ENCODE results near the gene FAM110D.

GRCh38 chr1:26169198-26169554 lies 10.3 kb downstream of the FAM110D start:
- TF ChIP-seq, protein P1, sequence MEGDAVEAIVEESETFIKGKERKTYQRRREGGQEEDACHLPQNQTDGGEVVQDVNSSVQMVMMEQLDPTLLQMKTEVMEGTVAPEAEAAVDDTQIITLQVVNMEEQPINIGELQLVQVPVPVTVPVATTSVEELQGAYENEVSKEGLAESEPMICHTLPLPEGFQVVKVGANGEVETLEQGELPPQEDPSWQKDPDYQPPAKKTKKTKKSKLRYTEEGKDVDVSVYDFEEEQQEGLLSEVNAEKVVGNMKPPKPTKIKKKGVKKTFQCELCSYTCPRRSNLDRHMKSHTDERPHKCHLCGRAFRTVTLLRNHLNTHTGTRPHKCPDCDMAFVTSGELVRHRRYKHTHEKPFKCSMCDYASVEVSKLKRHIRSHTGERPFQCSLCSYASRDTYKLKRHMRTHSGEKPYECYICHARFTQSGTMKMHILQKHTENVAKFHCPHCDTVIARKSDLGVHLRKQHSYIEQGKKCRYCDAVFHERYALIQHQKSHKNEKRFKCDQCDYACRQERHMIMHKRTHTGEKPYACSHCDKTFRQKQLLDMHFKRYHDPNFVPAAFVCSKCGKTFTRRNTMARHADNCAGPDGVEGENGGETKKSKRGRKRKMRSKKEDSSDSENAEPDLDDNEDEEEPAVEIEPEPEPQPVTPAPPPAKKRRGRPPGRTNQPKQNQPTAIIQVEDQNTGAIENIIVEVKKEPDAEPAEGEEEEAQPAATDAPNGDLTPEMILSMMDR (IDR thresholded peaks at IDR 0.05): no peak
- TF ChIP-seq USF2 (CRISPR knock-in tag; IDR thresholded peaks at IDR 0.05) (no peak), JUN (CRISPR knock-in tag; IDR thresholded peaks at IDR 0.05) (no peak), SMAD3 (CRISPR knock-in tag; IDR thresholded peaks at IDR 0.05; ENCODE audit: borderline replicate concordance) (no peak), RELA (CRISPR knock-in tag; IDR thresholded peaks at IDR 0.05; ENCODE audit: borderline replicate concordance) (no peak), GABPB1 (CRISPR knock-in tag; IDR thresholded peaks at IDR 0.05) (no peak), FOXK1 (CRISPR knock-in tag; IDR thresholded peaks at IDR 0.05) (no peak), ZNF671 (CRISPR knock-in tag; IDR thresholded peaks at IDR 0.05) (no peak), NFYB (CRISPR knock-in tag; conservative IDR thresholded peaks at IDR 0.05; ENCODE audit: low read depth) (no peak), ATF2 (CRISPR knock-in tag; IDR thresholded peaks at IDR 0.05; ENCODE audit: borderline replicate concordance, low read depth) (no peak), MAX (CRISPR knock-in tag; IDR thresholded peaks at IDR 0.05) (no peak)
- TF ChIP-seq, protein P2, sequence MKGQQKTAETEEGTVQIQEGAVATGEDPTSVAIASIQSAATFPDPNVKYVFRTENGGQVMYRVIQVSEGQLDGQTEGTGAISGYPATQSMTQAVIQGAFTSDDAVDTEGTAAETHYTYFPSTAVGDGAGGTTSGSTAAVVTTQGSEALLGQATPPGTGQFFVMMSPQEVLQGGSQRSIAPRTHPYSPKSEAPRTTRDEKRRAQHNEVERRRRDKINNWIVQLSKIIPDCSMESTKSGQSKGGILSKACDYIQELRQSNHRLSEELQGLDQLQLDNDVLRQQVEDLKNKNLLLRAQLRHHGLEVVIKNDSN (CRISPR knock-in tag; IDR thresholded peaks at IDR 0.05): no peak
